Spleen (tissue), 7 donors: ENCODE measurements around the gene PCNX2.

Experiments
- CTCF ChIP-seq, 11 experiments: fragments of 200-600 bp in 7 of 11; fragments of 450-650 bp in 4 of 11; sonication (generic) in 4 of 11; IDR thresholded peaks in 8 of 11; conservative IDR thresholded peaks in 3 of 11; 1 replicate in 7 of 11; 2 replicates in 4 of 11; pipeline versions ENCODE4 v1.4.0 to v1.8.0; 2016 to 2021; ENCODE audit warnings: antibody characterized with exemption in 11 of 11, inconsistent platforms in 4 of 11, mild to moderate bottlenecking in 1 of 11
- POLR2A ChIP-seq, 3 donors: fragments of 450-650 bp; IDR thresholded peaks; one replicate each; pipeline ENCODE4 v1.5.1; 2017; ENCODE audit warnings: antibody characterized with exemption in 3 of 3, mild to moderate bottlenecking in 1 of 3
- POLR2AphosphoS5 ChIP-seq, 3 donors: sonication (generic); formaldehyde crosslinking; IDR thresholded peaks; one replicate each; pipeline ENCODE4 v1.5.1; 2017; ENCODE audit warnings: antibody characterized with exemption in 3 of 3
- donor health status: DM: no; HTN: no; CAD: no; lungs with moderate emphysema.
- donor health status: DM: no; HTN: no; CAD: no.
- donor health status: DM: no; HTN: no; CAD: no.

- TF ChIP-seq CTCF (IDR thresholded peaks at IDR 0.05 in 8 of 11, conservative IDR thresholded peaks at IDR 0.05 in 3 of 11) (no peak), POLR2A (IDR thresholded peaks at IDR 0.05) (no peak), POLR2AphosphoS5 (IDR thresholded peaks at IDR 0.05) (no peak)
Observed at GRCh38 chr1:233089251-233089650, 206.3 kb downstream of the PCNX2 start.
